ENCODE data around the gene TTLL5.
A peak's percentile ranks its signal among the peaks of the same experiment; 100 is the strongest.

TTLL5 gene

DNA sequence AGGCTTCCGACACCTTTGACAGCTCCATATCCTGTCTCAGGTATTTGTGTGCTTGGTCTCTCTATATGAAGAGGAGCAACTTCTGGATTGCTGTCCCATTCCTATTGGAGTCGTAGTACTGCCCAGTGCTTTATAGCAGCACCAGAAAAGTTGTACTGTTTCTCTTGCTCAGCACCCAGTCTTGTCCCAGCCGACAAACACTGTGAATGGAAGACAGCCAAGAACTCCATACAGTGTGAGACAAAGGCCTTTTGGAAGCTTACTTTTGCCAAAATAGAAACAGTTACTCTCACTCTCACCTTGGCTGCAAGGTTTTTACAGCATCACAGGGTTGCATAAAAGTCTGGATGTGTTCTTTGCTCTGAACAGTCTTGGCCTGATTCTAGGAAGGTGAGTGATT lies 215.5 kb downstream of the TTLL5 start:
- DNase-seq: no peak

DNA sequence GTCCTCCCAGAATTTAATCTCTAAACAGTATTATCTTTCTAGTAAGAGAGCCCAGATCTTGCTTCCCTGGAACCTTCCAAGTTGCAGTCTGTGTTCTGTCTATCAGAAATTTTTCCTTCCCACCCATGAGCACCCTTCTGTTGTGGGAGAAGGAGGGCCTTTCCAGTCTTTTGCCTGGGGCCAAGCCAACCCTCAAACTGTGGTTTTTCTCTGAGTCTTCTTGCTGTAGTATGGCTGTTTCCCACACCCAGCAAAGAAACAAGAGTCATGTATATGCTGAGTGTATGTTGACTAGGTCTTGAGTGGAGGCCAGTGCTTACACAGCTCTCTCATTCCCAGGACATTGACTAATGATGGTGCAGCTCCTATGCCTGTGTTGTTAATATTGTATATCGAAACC lies 216.2 kb downstream of the TTLL5 start:
- DNase-seq: no peak

- DNase-seq: no peak
These were observed 216.8 kb downstream of the TTLL5 start for GRCh38 chr14:75877884-75878283.

DNA sequence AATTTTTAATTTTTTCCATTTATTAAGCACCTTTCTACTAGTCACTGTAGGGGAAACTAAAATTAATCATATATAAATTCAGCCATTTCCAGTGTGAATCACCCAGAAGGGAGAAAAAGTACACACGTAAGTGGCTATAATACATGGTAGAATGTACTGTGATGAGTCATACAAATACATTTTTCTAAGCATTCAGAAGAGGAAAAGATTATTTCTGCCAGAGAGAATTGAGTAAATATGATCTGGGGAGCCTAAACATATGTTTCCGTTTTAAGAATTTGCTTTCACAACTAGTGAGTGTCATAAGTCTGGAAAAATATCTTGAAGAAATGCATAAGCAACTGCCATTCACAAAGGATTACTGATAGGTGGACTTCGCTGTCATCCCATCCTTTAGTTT lies 218.0 kb downstream of the TTLL5 start:
- DNase-seq: no peak

DNA sequence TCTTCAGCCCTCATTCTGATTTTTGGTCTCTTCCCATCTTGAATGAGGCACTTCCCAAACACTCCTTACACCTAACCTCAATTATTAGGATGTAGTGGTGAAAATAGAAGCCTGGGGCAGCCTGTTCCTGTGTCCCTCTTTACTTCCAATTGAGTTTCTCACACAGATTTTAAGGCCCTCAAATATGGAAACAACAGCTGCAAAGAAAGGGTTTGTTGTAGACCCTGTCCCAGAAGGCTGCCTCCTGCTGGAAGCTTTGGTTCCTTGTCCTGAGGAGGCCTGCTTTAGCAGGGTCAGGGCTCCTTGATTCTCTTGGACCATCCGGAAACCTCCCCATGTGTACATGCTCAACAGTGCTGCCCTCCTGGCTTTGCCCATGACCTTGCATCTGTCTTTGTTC lies 219.5 kb downstream of the TTLL5 start:
- DNase-seq: no peak

DNA sequence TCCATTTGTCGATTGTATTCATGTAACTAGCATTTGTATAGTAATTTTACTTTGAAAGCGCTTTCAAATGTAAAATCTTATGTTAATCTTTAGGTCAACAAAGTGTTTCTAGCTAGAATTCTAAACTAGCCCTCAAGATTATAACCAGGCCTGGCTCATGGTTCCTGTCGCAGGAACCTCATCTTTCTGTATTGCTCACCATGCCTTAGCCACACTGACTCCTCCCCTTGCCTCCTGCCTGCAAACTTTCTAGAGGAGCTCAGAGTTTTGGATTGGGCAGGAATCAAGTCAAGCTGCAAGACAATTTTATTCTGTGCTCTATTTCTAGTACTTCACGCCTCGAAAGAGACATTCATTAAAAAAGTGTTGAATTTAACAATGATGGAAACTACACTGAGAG lies 220.9 kb downstream of the TTLL5 start:
- no peak for DNase-seq

DNA sequence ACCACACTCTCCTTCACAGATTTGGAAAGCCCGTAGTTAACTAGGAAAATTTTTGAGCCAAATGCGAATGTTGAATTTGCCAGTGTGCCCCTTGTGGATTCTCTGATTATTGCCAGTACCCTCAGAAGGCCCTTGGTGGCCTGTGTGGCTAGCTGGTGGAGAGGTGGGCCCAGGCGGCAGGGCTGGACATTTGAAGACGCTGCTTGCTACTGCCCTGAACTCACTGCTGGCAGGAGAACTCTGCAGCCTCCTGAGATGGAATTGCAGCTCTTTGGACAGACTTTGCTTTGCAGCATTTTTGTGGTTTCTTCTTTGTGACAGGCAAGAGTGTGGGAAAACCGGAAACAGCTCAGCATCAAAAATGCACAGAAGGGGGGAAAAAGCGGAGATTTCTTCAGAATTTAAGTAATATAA lies 223.2 kb downstream of the TTLL5 start:
- DNase-seq: no peak

DNA sequence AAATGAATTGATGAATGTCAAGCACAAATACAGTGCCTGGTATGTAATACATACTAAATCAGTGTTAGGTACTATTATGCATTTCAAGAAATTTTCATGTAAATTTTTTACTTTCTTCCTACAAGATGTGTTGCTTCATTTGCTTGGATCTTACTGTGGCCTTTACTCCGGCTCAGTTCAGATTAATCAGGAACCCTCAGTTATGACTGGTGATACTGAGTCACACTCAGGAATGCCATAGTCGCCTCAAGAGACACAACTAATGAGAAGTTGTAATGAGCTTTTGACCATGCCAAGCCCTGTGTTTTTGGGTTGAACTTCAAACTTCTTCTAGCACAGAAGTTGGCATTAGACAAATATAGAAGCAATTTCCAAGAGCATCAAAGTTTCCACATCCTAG lies 224.8 kb downstream of the TTLL5 start:
- DNase-seq: no peak

DNA sequence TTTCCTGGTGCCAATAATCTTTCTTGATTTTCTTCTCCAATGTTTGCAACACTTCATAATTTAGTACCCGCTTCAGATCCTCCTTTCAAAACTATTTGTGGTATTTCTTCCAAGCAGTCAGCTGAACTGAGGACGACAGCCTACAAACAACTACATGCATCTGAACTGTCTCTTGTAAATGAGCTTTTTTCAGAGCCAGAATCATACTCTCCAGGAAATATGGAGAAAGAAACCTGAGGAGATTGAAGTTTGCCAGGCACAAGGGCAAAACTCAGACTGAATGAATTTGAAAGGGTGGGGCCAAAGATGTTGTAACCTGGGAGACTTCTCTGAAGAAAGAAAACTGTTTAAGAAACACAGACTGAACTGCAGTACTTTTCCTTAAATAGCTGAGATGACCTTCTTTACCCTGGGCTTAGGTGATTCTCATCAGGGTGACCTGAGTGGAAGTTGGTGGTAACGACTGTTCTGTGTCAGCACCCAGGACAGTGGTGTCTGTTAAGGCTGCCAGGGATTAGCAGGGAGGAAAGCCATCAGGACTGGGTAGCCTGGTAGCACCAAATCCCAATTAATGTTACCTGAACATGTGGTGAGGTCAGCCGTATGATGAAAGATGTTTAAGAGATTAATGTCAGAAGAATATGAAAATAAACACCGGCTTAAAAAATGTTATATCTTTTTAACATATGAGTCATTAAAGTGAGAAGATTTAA lies 225.7 kb downstream of the TTLL5 start:
- no peak for DNase-seq

DNA sequence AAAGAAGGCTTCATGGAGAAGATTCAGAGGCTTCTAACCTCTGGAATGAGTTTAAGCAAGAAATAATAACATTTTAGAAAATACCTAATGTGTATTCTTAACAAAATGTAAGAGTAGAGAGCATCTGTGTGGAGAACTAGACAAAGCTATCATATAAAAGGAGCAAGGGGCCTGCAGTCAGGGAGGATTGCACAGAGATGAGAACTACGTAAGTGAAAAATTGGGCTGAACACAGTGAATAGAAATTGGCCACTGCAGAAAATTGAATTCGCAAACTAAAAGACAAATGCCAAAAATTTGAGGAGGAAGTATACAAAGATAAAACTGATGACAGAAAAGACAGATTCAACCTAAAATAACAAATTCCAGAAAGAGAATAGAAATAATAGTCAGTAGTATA lies 227.9 kb downstream of the TTLL5 start:
- no peak for DNase-seq

- DNase-seq: no peak
These were observed 235.3 kb downstream of the TTLL5 start for GRCh38 chr14:75896341-75896740.

DNA sequence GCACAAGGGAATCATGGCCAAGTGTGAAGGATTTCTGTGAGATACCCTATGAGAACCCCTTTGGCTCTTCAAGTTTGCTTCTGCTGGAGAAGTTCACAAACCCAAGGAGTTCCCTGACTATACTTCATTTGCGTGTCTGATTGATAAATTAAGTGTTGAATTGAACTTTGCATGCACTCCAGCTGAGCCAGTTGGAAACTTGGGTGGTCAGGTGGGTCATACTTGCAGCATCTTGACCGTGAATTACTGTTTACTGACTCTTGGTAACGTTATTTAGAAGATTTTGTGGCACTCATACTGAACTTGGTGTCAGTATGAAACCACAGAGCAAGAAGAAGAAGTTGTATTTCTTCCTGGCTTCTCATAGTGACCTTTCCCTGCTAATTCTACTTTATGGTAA lies 243.3 kb downstream of the TTLL5 start:
- no peak for DNase-seq

DNA sequence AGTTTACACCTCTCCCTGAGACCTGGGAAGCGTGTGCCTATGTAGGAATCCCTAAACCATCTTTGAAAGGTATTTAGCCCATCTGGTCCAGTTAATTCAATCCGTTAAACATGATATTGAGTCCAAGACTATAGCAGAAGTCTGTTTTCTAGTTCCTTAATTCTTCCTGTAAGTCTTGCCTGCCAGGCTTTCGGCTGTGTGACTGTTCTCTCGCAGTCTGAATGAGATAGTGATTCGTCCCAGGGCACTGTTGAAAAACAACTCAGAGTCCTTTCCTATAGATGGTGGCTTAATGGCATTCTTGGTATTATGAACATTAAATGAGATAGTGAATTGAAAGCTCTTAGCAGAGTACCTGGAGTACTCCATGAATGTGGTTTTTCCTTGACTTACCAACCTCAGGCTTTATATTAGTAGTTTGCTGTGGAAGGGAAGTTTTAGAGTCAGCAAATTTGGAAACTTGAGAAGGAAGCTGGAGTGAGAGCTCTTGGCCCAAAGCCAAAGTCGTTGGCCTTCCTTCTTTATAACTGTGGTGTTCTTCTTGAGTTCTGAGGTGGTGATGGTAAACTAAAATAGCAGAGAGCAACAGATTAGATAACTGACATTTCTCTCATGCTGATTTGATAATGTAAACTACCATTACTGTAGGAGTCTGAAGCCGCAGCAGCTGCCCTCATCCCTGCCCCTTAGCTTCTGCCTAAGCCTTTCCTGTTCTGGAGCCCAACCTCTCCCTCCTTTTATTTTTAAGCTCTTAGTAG lies 244.3 kb downstream of the TTLL5 start:
- no peak for DNase-seq

- no peak for DNase-seq
These were observed 245.2 kb downstream of the TTLL5 start for GRCh38 chr14:75906228-75906627.

DNA sequence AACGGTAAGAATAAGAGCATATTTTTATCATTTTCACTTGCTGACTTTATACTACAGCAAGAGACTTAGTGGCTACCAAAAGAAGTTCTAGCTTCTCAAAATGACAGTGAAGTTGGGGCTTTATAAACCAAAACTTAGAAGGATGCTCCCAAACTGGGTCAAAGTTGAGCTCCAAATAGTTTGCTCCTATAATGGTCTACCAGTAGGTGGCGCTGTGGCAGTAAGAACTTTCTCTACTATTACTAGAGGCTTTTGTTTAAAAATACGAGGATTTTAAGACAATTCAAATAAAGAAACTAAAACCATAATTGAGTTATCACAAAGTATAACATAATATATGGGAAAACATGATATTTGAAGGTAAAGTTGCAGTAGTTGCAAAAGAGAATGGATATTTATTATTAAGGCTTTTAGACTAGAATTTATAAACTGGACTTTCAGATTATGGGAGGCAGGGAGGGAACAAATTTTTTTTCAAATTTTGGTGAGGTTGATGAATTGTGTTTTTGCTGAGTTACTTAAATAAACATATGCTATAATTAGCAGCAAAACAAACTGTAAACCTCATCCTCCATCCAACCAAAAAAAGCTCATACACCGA lies 245.7 kb downstream of the TTLL5 start:
- DNase-seq: peak; percentile 45 to 57

GRCh38 chr14:75907756-75908359 lies 246.8 kb downstream of the TTLL5 start:
- no peak for DNase-seq

DNA sequence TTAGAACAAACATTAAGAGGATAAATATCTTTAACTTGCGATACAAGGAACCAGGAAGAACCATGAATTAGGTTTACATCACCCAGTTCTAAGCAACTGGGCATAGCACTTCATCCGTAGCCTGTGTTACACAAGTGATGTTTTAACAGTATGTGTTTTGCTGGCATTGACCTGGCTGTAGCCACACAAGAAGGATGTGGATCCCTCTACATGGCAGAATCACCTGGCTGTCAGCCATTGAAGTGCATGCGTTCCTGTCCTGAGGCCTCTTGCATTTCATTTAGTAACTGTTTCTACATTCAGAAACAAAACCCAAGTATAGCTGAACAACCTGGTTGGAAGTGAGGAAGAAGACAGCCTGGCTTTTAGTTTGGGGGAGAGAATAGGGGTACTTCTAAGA lies 248.6 kb downstream of the TTLL5 start:
- no peak for DNase-seq

DNA sequence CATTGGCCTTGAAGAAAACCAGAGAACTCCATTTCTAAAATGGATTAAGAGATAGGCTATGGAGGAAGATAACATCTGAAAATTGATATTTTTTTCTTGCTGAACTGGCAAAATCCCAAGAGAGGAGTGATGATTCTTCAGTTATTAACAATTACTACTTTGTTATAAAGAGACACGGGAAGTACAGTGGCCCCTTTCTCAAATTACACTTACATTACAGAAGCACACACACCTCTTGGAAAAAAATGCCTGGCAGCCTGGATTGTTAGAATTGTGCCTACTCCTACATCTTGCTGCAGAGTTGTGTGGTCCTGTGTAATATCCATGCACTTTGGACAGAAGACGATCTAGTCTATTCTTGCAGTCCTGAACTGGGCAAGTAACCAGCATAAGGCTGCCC lies 249.0 kb downstream of the TTLL5 start:
- DNase-seq: no peak

- no peak for DNase-seq
These were observed 250.8 kb downstream of the TTLL5 start for GRCh38 chr14:75911883-75912282.

DNA sequence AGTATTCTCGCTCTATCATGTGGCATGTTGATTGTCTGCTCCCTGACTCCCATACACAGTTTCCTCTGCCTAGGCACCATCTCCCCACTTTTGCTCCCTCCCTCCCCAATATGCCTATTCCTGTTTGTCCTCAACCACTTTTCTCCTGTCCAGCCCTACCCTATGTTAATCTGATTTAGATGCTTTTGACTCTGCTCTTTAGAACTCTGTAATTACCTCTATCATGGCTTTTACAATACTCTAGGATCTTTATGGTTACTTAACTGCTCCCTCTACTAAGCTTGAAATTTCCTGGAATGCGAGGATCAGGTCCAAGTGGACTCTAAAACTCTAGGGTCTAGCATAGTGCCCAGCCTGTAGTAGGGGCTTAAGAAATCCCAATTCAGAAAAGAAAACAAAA lies 252.1 kb downstream of the TTLL5 start:
- no peak for DNase-seq

DNA sequence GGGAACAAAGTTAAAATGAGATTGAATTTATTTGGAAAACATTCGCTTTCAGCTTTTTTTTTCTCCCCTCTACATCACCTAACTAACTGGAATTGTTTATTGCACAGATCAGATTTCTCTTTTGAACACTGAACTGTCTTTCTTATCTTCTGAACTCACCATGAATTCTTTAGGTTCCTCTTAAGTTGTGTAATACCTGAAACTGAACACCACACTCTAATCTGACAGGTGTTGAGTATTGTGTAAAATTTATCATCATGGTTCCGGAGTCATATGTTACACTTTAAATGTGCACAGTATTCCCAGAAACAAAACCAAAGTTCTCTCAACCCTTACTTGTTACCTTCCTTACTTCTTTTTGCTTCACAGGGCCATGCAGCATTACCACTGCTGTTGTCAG lies 254.0 kb downstream of the TTLL5 start:
- no peak for DNase-seq

- DNase-seq: no peak
These were observed 256.4 kb downstream of the TTLL5 start for GRCh38 chr14:75917322-75917945.

DNA sequence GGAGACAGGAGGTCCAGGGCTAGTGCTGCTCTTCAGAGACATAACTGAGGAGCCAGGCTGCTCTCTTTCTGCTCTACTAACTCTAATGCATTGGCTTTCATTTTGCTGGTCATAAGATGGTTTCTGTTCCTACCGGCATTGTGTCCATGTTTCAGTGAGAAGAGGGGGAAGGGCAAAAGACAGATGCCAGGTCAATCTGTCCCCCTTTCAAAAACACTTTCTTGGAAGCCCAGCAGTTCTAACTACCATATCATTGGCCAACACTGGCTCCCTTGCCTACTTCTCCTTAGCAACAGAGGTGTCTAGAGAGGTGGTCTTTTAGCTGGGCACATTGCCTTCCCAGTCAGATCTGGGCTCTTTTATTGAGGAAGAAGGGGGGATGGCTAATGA lies 256.9 kb downstream of the TTLL5 start:
- DNase-seq: no peak

Data from stimulated activated CD4-positive, alpha-beta T cell treated with anti-CD3 and anti-CD28 coated beads, Interleukin-4, amount 100 ng/mL, for 4 hours (primary cell).